ENCODE results near the gene MRI1. TPM values are rescaled to one million over a fixed set of nuclear protein-coding genes. Genes with fewer than 3 reads are reported as not detected.
"Not testable (repeated sequence)": the region's sequence is repeated elsewhere in the genome, so short reads cannot be mapped to it uniquely, and the experiment has no call there.

Gene MRI1
- total RNA-seq, 2 donors from 2014 or later, result 19.6 to 21.3 TPM

- intact Hi-C loops (cut with DNase I), result no loop called here
- no peak for DNase-seq (ENCODE audit: low spot score)
Measured at GRCh38 chr19:13757805-13758772, 6.2 kb upstream of the MRI1 start.

- intact Hi-C loops (cut with DNase I), result no loop called here
- no peak for DNase-seq (ENCODE audit: low spot score)
Measured at GRCh38 chr19:13758795-13759194, 5.5 kb upstream of the MRI1 start.

GRCh38 chr19:13761423-13761822, 2.9 kb upstream of the MRI1 start:
- intact Hi-C loops (cut with DNase I), result no loop called here
- DNase-seq (ENCODE audit: low spot score), result no peak

GRCh38 chr19:13762635-13763235, 1.6 kb upstream of the MRI1 start:
- intact Hi-C loops (cut with DNase I), result no loop called here
- no peak for DNase-seq (ENCODE audit: low spot score)

- no peak for DNase-seq (ENCODE audit: low spot score)
- intact Hi-C loops (cut with DNase I), result no loop called here
Measured at GRCh38 chr19:13763265-13763664, 1.1 kb upstream of the MRI1 start.

GRCh38 chr19:13764821-13765394, 586 bp downstream of the MRI1 start:
- DNase-seq (ENCODE audit: low spot score), result no peak
- intact Hi-C loops (cut with DNase I), result no loop called here

GRCh38 chr19:13765395-13766094, 1.2 kb downstream of the MRI1 start:
- intact Hi-C loops (cut with DNase I), result no loop called here
- no peak for DNase-seq (ENCODE audit: low spot score)

GRCh38 chr19:13766095-13766481, 1.8 kb downstream of the MRI1 start:
- intact Hi-C loops (cut with DNase I), result no loop called here
- no peak for DNase-seq (ENCODE audit: low spot score)

- no peak for DNase-seq (ENCODE audit: low spot score)
- intact Hi-C loops (cut with DNase I), result no loop called here
Measured at GRCh38 chr19:13768510-13768909, 4.2 kb downstream of the MRI1 start.

- intact Hi-C loops (cut with DNase I), result loop anchor here in 1 of 2 donors (10.0 kb wide), 1 partner anchor 315 kb away; the partner anchor contains the start of gene C19orf67
- DNase-seq (ENCODE audit: low spot score), result no peak
Measured at GRCh38 chr19:13770013-13770635, 5.8 kb downstream of the MRI1 start.

GRCh38 chr19:13774217-13775191, 10.2 kb downstream of the MRI1 start, which contains the start of gene C19orf53:
C19orf53 (plus strand) TSS chr19:13774456; CDS start chr19:13774478, 22 bp downstream.
- intact Hi-C loops (cut with DNase I), result loop anchor here in 1 of 2 donors (10.0 kb wide), 1 partner anchor 310 kb away; the partner anchor contains the start of gene C19orf67

GRCh38 chr19:13778398-13778797, 14.1 kb downstream of the MRI1 start:
- intact Hi-C loops (cut with DNase I), result loop anchor here in 1 of 2 donors (10.0 kb wide), 1 partner anchor 306 kb away; the partner anchor contains the start of gene C19orf67
- DNase-seq (ENCODE audit: low spot score), result no peak

More at GRCh38 chr19:13774217-13775191, 10.2 kb downstream of the MRI1 start, which contains the start of gene C19orf53:
- DNase-seq (ENCODE audit: low spot score), result peak; percentile 97

- DNase-seq (ENCODE audit: low spot score), result no peak
- intact Hi-C loops (cut with DNase I), result loop anchor here in 1 of 2 donors (10.0 kb wide), 1 partner anchor 306 kb away; the partner anchor contains the start of gene C19orf67
Measured at GRCh38 chr19:13778847-13779246, 14.5 kb downstream of the MRI1 start.

- not testable (repeated sequence) for DNase-seq (ENCODE audit: low spot score)
- intact Hi-C loops (cut with DNase I), result loop anchor here (5.0 to 10.0 kb wide), 3 partner anchors 83 to 1715 kb away; partner anchors contain the start of genes C19orf67 (in 1 of the 2) and ZNF844 (in 1 of the 2)
Measured at GRCh38 chr19:13779794-13780193, 15.5 kb downstream of the MRI1 start.

GRCh38 chr19:13781547-13781946, 17.2 kb downstream of the MRI1 start:
- peak; percentile 93 for DNase-seq (ENCODE audit: low spot score)

GRCh38 chr19:13782537-13782936, 18.2 kb downstream of the MRI1 start:
- DNase-seq (ENCODE audit: low spot score), result no peak
- intact Hi-C loops (cut with DNase I), result loop anchor here (5.0 to 10.0 kb wide), 2 partner anchors 80 to 1718 kb away; partner anchors contain the start of gene ZNF844 (in 1 of the 2)

More at GRCh38 chr19:13781547-13781946, 17.2 kb downstream of the MRI1 start:
- intact Hi-C loops (cut with DNase I), result loop anchor here (5.0 to 10.0 kb wide), 2 partner anchors 81 to 1717 kb away; partner anchors contain the start of gene ZNF844 (in 1 of the 2)
